HG02642 (cell line): ENCODE measurements around the gene TGFBI.
"Not testable (repeated sequence)": the region's sequence is repeated elsewhere in the genome, so short reads cannot be mapped to it uniquely, and the experiment has no call there.

ENCODE experiments used
- ATAC-seq: cut with Tn5 transposase; IDR thresholded peaks from one replicate; pipeline ENCODE4 v1.9.1; 2021; ENCODE audit warnings: mild to moderate bottlenecking; ENCODE audit not compliant: unreplicated experiment, poor library complexity

The TGFBI gene

GRCh38 chr5:136042665-136043121 lies 13.9 kb downstream of the TGFBI start:
- ATAC-seq = no peak

GRCh38 chr5:136043551-136043950 lies 14.8 kb downstream of the TGFBI start:
- ATAC-seq = no peak

GRCh38 chr5:136043968-136044610 lies 15.3 kb downstream of the TGFBI start:
- ATAC-seq = no peak

GRCh38 chr5:136045026-136045425 lies 16.2 kb downstream of the TGFBI start:
- ATAC-seq = not testable (repeated sequence)

- ATAC-seq = no peak
Observed at GRCh38 chr5:136046246-136046645, 17.5 kb downstream of the TGFBI start.

- ATAC-seq = no peak
Observed at GRCh38 chr5:136047858-136048257, 19.1 kb downstream of the TGFBI start.

GRCh38 chr5:136048966-136049365 lies 20.2 kb downstream of the TGFBI start:
- ATAC-seq = no peak

GRCh38 chr5:136051486-136052220 lies 22.9 kb downstream of the TGFBI start:
- ATAC-seq = no peak

- ATAC-seq = no peak
Observed at GRCh38 chr5:136052692-136053335, 24.0 kb downstream of the TGFBI start.

- no peak for ATAC-seq
Observed at GRCh38 chr5:136053336-136054141, 24.8 kb downstream of the TGFBI start.

- no peak for ATAC-seq
Observed at GRCh38 chr5:136054142-136055019, 25.6 kb downstream of the TGFBI start.

GRCh38 chr5:136055612-136056309 lies 27.0 kb downstream of the TGFBI start:
- no peak for ATAC-seq

GRCh38 chr5:136056336-136056735 lies 27.5 kb downstream of the TGFBI start:
- ATAC-seq = no peak

GRCh38 chr5:136056771-136057335 lies 28.1 kb downstream of the TGFBI start:
- ATAC-seq = no peak

GRCh38 chr5:136057401-136058038 lies 28.7 kb downstream of the TGFBI start:
- ATAC-seq = no peak

GRCh38 chr5:136058039-136058971 lies 29.5 kb downstream of the TGFBI start:
- no peak for ATAC-seq

- no peak for ATAC-seq
Observed at GRCh38 chr5:136058972-136059354, 30.2 kb downstream of the TGFBI start.
